ENCODE measurements around the gene SPIN2B. TPM values are rescaled to one million over a fixed set of nuclear protein-coding genes. Genes with fewer than 3 reads are reported as not detected.
"Not testable (repeated sequence)": the region's sequence is repeated elsewhere in the genome, so short reads cannot be mapped to it uniquely, and the experiment has no call there.

The SPIN2B gene
- total and polyA plus RNA-seq, 2 experiments from 2014 or later: 6.8 to 15.0 TPM

GRCh38 chrX:57119416-57119815 lies 1.9 kb downstream of the SPIN2B start:
- DNase-seq: no peak
- H3K4me3 ChIP-seq: no peak overlapping the region
- H2AFZ ChIP-seq: no peak overlapping the region
- no peaks in the 10 kb centered on the region for H3K9me3 ChIP-seq (ENCODE audit: low read depth)
- TF ChIP-seq EZH2phosphoT487 (IDR thresholded peaks at IDR 0.05; ENCODE audit: insufficient read depth, low read depth) (no peak), EZH2 (IDR thresholded peaks at IDR 0.05; ENCODE audit: insufficient read depth, poor library complexity, severe bottlenecking) (no peak)
- no peaks in the 10 kb centered on the region for H3K36me3 ChIP-seq (ENCODE audit: low read depth)
- H3K4me2 ChIP-seq (ENCODE audit: unreplicated experiment): no peak overlapping the region
- peaks cover 11% of the 10 kb centered on the region; the same call in 1 of the 2 replicates for H3K79me2 ChIP-seq (ENCODE audit: insufficient read depth)
- no peak overlapping the region for H3K9ac ChIP-seq
- no peak overlapping the region for H3K27ac ChIP-seq
- in situ Hi-C loops (cut with MboI): no loop called here
- H3K4me1 ChIP-seq (ENCODE audit: insufficient read depth): 0 out of 2 replicates have a peak, but pooled peaks cover 5% of the 10 kb centered on the region
- no peaks in the 10 kb centered on the region for H4K20me1 ChIP-seq (ENCODE audit: insufficient read depth)
- no peaks in the 10 kb centered on the region for H3K9me2 ChIP-seq (ENCODE audit: insufficient read depth)
- 100% methylated on average over 1 of the region's 1 CpG for WGBS, 2 experiments (ENCODE audit: low coverage in 1 of 2, low lambda C conversion rate in 2 of 2, missing lambda C conversion rate in 2 of 2)
- H3K27me3 ChIP-seq (replicated peaks; ENCODE audit: insufficient read depth): no peaks in the 10 kb centered on the region
- no peaks in the 10 kb centered on the region for H3F3A ChIP-seq (ENCODE audit: insufficient read depth)

- H3K4me3 ChIP-seq; H3K9me3 ChIP-seq (ENCODE audit: low read depth); H3K4me1 ChIP-seq (ENCODE audit: insufficient read depth); H3K9me2 ChIP-seq (ENCODE audit: insufficient read depth); H4K20me1 ChIP-seq (ENCODE audit: insufficient read depth); DNase-seq; H3K36me3 ChIP-seq (ENCODE audit: low read depth); H3K4me2 ChIP-seq (ENCODE audit: unreplicated experiment); H3F3A ChIP-seq (ENCODE audit: insufficient read depth); H3K27me3 ChIP-seq (replicated peaks; ENCODE audit: insufficient read depth); in situ Hi-C loops (cut with MboI); H2AFZ ChIP-seq; H3K9ac ChIP-seq: not testable (repeated sequence)
- Histone ChIP-seq H3K27ac (peak overlapping the region; percentile 45; the same call in 1 of the 2 replicates), H3K79me2 (ENCODE audit: insufficient read depth) (peaks cover 11% of the 10 kb centered on the region; the same call in 1 of the 2 replicates)
- WGBS, 2 experiments (ENCODE audit: low coverage in 1 of 2, low lambda C conversion rate in 2 of 2, missing lambda C conversion rate in 2 of 2): 8 to 20% methylated on average over 4 of the region's 4 CpGs
Measured at GRCh38 chrX:57117566-57117965, 3.8 kb downstream of the SPIN2B start.

GRCh38 chrX:57104921-57105398 lies 16.4 kb downstream of the SPIN2B start:
- no peaks in the 10 kb centered on the region for H3K36me3 ChIP-seq (ENCODE audit: low read depth)
- no peaks in the 10 kb centered on the region for H3K9me3 ChIP-seq (ENCODE audit: low read depth)
- no peak for DNase-seq
- peaks cover 4% of the 10 kb centered on the region; the same call in 1 of the 2 replicates for H3K4me1 ChIP-seq (ENCODE audit: insufficient read depth)
- no peak overlapping the region for H3K27ac ChIP-seq
- no peak overlapping the region for H3K9ac ChIP-seq
- H3K79me2 ChIP-seq (ENCODE audit: insufficient read depth): no peaks in the 10 kb centered on the region
- no peak overlapping the region for H2AFZ ChIP-seq
- no peaks in the 10 kb centered on the region for H3K27me3 ChIP-seq (replicated peaks; ENCODE audit: insufficient read depth)
- no peaks in the 10 kb centered on the region for H3F3A ChIP-seq (ENCODE audit: insufficient read depth)
- 85 to 100% methylated on average over 2 of the region's 2 CpGs for WGBS, 2 experiments (ENCODE audit: low coverage in 1 of 2, low lambda C conversion rate in 2 of 2, missing lambda C conversion rate in 2 of 2)
- H4K20me1 ChIP-seq (ENCODE audit: insufficient read depth): no peaks in the 10 kb centered on the region
- H3K4me3 ChIP-seq: no peak overlapping the region
- in situ Hi-C loops (cut with MboI): no loop called here
- H3K9me2 ChIP-seq (ENCODE audit: insufficient read depth): no peaks in the 10 kb centered on the region
- TF ChIP-seq EZH2phosphoT487 (IDR thresholded peaks at IDR 0.05; ENCODE audit: insufficient read depth, low read depth): no peak
- TF ChIP-seq EZH2 (IDR thresholded peaks at IDR 0.05; ENCODE audit: insufficient read depth, poor library complexity, severe bottlenecking): no peak
- H3K4me2 ChIP-seq (ENCODE audit: unreplicated experiment): no peak overlapping the region

- Histone ChIP-seq H3K9me3 (ENCODE audit: low read depth) (no peaks in the 10 kb centered on the region), H3F3A (ENCODE audit: insufficient read depth) (no peaks in the 10 kb centered on the region), H3K27ac (no peak overlapping the region), H3K36me3 (ENCODE audit: low read depth) (no peaks in the 10 kb centered on the region), H3K27me3 (replicated peaks; ENCODE audit: insufficient read depth) (no peaks in the 10 kb centered on the region), H2AFZ (no peak overlapping the region), H3K4me3 (no peak overlapping the region), H3K9ac (no peak overlapping the region), H4K20me1 (ENCODE audit: insufficient read depth) (no peaks in the 10 kb centered on the region), H3K4me2 (ENCODE audit: unreplicated experiment) (no peak overlapping the region), H3K4me1 (ENCODE audit: insufficient read depth) (peaks cover 4% of the 10 kb centered on the region; the same call in 1 of the 2 replicates), H3K9me2 (ENCODE audit: insufficient read depth) (no peaks in the 10 kb centered on the region), H3K79me2 (ENCODE audit: insufficient read depth) (no peaks in the 10 kb centered on the region)
- TF ChIP-seq EZH2phosphoT487 (IDR thresholded peaks at IDR 0.05; ENCODE audit: insufficient read depth, low read depth) (no peak), EZH2 (IDR thresholded peaks at IDR 0.05; ENCODE audit: insufficient read depth, poor library complexity, severe bottlenecking) (no peak)
- WGBS, 2 experiments (ENCODE audit: low coverage in 1 of 2, low lambda C conversion rate in 2 of 2, missing lambda C conversion rate in 2 of 2): 91 to 100% methylated on average over 4 of the region's 4 CpGs
- DNase-seq: no peak
- in situ Hi-C loops (cut with MboI): no loop called here
Measured at GRCh38 chrX:57104406-57104805, 16.9 kb downstream of the SPIN2B start.

- TF ChIP-seq EZH2phosphoT487 (IDR thresholded peaks at IDR 0.05; ENCODE audit: insufficient read depth, low read depth) (no peak), EZH2 (IDR thresholded peaks at IDR 0.05; ENCODE audit: insufficient read depth, poor library complexity, severe bottlenecking) (no peak)
- Histone ChIP-seq H3K4me1 (ENCODE audit: insufficient read depth) (peaks cover 4% of the 10 kb centered on the region; the same call in 1 of the 2 replicates), H4K20me1 (ENCODE audit: insufficient read depth) (no peaks in the 10 kb centered on the region), H3K4me3 (no peak overlapping the region), H3K36me3 (ENCODE audit: low read depth) (no peaks in the 10 kb centered on the region), H3K4me2 (ENCODE audit: unreplicated experiment) (no peak overlapping the region), H3K27ac (no peak overlapping the region), H3K9me2 (ENCODE audit: insufficient read depth) (no peaks in the 10 kb centered on the region), H3K9ac (no peak overlapping the region), H3K27me3 (replicated peaks; ENCODE audit: insufficient read depth) (no peaks in the 10 kb centered on the region), H3K79me2 (ENCODE audit: insufficient read depth) (no peaks in the 10 kb centered on the region), H3F3A (ENCODE audit: insufficient read depth) (no peaks in the 10 kb centered on the region), H2AFZ (no peak overlapping the region), H3K9me3 (ENCODE audit: low read depth) (no peaks in the 10 kb centered on the region)
- DNase-seq: no peak
- WGBS, 2 experiments (ENCODE audit: low coverage in 1 of 2, low lambda C conversion rate in 2 of 2, missing lambda C conversion rate in 2 of 2): 96 to 100% methylated on average over 1 to 3 of the region's 3 CpGs
- in situ Hi-C loops (cut with MboI): no loop called here
Measured at GRCh38 chrX:57103489-57103888, 17.9 kb downstream of the SPIN2B start.

GRCh38 chrX:57102918-57103317 lies 18.4 kb downstream of the SPIN2B start:
- H4K20me1 ChIP-seq (ENCODE audit: insufficient read depth); H3K4me2 ChIP-seq (ENCODE audit: unreplicated experiment); H3K9ac ChIP-seq; H3K27ac ChIP-seq; H3K9me3 ChIP-seq (ENCODE audit: low read depth); H3K79me2 ChIP-seq (ENCODE audit: insufficient read depth); in situ Hi-C loops (cut with MboI); H3K27me3 ChIP-seq (replicated peaks; ENCODE audit: insufficient read depth); H3K36me3 ChIP-seq (ENCODE audit: low read depth); H3K4me1 ChIP-seq (ENCODE audit: insufficient read depth); H3K9me2 ChIP-seq (ENCODE audit: insufficient read depth); H3K4me3 ChIP-seq; H2AFZ ChIP-seq; H3F3A ChIP-seq (ENCODE audit: insufficient read depth): not testable (repeated sequence)
- 28 to 30% methylated on average over 5 to 6 of the region's 6 CpGs for WGBS, 2 experiments (ENCODE audit: low coverage in 1 of 2, low lambda C conversion rate in 2 of 2, missing lambda C conversion rate in 2 of 2)
- peak; percentile 7 for DNase-seq
